ENCODE results near the gene SETD6. TPM values are rescaled to one million over a fixed set of nuclear protein-coding genes. Genes with fewer than 3 reads are reported as not detected.

The SETD6 gene
- total RNA-seq, 2 donors from 2014 or later, result 8.5 to 18.0 TPM

GRCh38 chr16:58510097-58510775 is 5.1 kb upstream of the SETD6 start:
- TF ChIP-seq, protein P1, sequence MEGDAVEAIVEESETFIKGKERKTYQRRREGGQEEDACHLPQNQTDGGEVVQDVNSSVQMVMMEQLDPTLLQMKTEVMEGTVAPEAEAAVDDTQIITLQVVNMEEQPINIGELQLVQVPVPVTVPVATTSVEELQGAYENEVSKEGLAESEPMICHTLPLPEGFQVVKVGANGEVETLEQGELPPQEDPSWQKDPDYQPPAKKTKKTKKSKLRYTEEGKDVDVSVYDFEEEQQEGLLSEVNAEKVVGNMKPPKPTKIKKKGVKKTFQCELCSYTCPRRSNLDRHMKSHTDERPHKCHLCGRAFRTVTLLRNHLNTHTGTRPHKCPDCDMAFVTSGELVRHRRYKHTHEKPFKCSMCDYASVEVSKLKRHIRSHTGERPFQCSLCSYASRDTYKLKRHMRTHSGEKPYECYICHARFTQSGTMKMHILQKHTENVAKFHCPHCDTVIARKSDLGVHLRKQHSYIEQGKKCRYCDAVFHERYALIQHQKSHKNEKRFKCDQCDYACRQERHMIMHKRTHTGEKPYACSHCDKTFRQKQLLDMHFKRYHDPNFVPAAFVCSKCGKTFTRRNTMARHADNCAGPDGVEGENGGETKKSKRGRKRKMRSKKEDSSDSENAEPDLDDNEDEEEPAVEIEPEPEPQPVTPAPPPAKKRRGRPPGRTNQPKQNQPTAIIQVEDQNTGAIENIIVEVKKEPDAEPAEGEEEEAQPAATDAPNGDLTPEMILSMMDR (IDR thresholded peaks at IDR 0.05), result no peak
- Histone ChIP-seq H3K27ac (no peak overlapping the region), H3K9ac (ENCODE audit: low read depth in 2 of 2, low read length in 2 of 2) (no peak overlapping the region), H3K36me3 (no peaks in the 10 kb centered on the region), H3K9me3 (no peaks in the 10 kb centered on the region), H3K27me3 (no peaks in the 10 kb centered on the region), H3K4me1 (peaks cover 3% of the 10 kb centered on the region), H3K4me3 (no peak overlapping the region)
- no peak for DNase-seq
- intact Hi-C loops (cut with DNase I), result loop anchor here (5.0 kb wide), 2 partner anchors 152 to 247 kb away; no protein-coding TSS in a partner anchor

- Histone ChIP-seq H3K4me3 (no peak overlapping the region), H3K36me3 (no peaks in the 10 kb centered on the region), H3K9ac (ENCODE audit: low read depth in 2 of 2, low read length in 2 of 2) (no peak overlapping the region), H3K27me3 (no peaks in the 10 kb centered on the region), H3K4me1 (peaks cover 3% of the 10 kb centered on the region), H3K9me3 (no peaks in the 10 kb centered on the region), H3K27ac (no peak overlapping the region)
- TF ChIP-seq, protein P1 (IDR thresholded peaks at IDR 0.05), result no peak
- DNase-seq, result no peak
- intact Hi-C loops (cut with DNase I), result loop anchor here (5.0 kb wide), 2 partner anchors 151 to 246 kb away; no protein-coding TSS in a partner anchor
Observed at GRCh38 chr16:58510776-58511628, 4.3 kb upstream of the SETD6 start.

- TF ChIP-seq, protein P1 (IDR thresholded peaks at IDR 0.05), result peak; percentile 75
- Histone ChIP-seq H3K36me3 (no peaks in the 10 kb centered on the region), H3K9ac (ENCODE audit: low read depth in 2 of 2, low read length in 2 of 2) (no peak overlapping the region), H3K4me3 (no peak overlapping the region), H3K9me3 (no peaks in the 10 kb centered on the region), H3K4me1 (peaks cover 3% of the 10 kb centered on the region), H3K27me3 (no peaks in the 10 kb centered on the region), H3K27ac (no peak overlapping the region)
- peak; percentile 84 for DNase-seq
- intact Hi-C loops (cut with DNase I), result loop anchor here (5.0 kb wide), 2 partner anchors 150 to 245 kb away; no protein-coding TSS in a partner anchor
Observed at GRCh38 chr16:58511933-58512815, 3.1 kb upstream of the SETD6 start.

DNA sequence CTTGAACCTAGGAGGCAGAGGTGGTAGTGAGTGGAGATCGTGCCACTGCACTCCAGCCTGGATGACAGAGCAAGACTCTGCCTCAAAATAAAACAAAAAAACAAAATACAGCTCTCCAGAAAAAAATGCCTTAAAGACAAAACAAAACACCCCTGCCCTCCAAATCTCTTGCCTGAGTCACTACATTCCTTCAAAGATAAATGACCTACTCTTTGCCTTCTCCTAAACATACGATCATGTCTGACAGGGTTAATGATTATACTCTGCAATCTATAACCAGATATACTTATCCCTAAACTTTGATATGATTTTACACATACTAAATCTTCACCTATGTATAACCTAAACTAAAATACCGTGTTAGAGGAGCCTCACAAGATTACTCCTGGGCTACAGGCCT is 1.4 kb upstream of the SETD6 start:
- TF ChIP-seq, protein P1 (IDR thresholded peaks at IDR 0.05), result no peak
- Histone ChIP-seq H3K4me1 (peaks cover 3% of the 10 kb centered on the region), H3K36me3 (no peaks in the 10 kb centered on the region), H3K9ac (ENCODE audit: low read depth in 2 of 2, low read length in 2 of 2) (no peak overlapping the region), H3K27me3 (no peaks in the 10 kb centered on the region), H3K9me3 (no peaks in the 10 kb centered on the region), H3K4me3 (no peak overlapping the region), H3K27ac (no peak overlapping the region)
- DNase-seq, result no peak
- intact Hi-C loops (cut with DNase I), result loop anchor here (5.0 kb wide), 2 partner anchors 148 to 243 kb away; no protein-coding TSS in a partner anchor
